ENCODE measurements around the gene SPACA6.

DNA sequence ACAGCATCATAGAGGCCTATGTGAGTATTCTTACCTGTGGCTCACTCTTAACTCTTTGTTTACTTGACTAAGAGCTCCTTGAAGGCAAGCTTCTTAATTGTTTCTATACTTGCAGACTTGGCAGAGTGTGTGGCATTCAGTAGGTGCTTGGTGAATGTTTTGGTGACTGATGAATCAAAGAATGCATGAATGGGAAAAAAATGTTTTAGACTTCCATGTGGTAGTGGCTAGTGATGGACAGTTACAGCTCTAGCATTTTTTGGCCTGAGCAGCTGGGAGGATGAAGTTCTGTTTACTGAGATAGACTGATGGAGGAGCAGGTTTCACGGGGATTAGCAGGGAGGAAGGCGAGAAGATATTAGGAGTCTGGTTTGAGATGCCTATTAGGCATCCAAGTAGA, 17.0 kb downstream of the SPACA6 start:
- TF ChIP-seq, protein P1, sequence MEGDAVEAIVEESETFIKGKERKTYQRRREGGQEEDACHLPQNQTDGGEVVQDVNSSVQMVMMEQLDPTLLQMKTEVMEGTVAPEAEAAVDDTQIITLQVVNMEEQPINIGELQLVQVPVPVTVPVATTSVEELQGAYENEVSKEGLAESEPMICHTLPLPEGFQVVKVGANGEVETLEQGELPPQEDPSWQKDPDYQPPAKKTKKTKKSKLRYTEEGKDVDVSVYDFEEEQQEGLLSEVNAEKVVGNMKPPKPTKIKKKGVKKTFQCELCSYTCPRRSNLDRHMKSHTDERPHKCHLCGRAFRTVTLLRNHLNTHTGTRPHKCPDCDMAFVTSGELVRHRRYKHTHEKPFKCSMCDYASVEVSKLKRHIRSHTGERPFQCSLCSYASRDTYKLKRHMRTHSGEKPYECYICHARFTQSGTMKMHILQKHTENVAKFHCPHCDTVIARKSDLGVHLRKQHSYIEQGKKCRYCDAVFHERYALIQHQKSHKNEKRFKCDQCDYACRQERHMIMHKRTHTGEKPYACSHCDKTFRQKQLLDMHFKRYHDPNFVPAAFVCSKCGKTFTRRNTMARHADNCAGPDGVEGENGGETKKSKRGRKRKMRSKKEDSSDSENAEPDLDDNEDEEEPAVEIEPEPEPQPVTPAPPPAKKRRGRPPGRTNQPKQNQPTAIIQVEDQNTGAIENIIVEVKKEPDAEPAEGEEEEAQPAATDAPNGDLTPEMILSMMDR (IDR thresholded peaks at IDR 0.05) = no peak
- TF ChIP-seq ZFX (IDR thresholded peaks at IDR 0.05; ENCODE audit: borderline replicate concordance) = no peak
